Stimulated activated CD4-positive, alpha-beta T cell treated with anti-CD3 and anti-CD28 coated beads, Interleukin-15, amount 100 ng/mL, for 24 hours (primary cell): ENCODE results near the gene PTGES2.
"Not testable (repeated sequence)": the region's sequence is repeated elsewhere in the genome, so short reads cannot be mapped to it uniquely, and the experiment has no call there.

Source experiments
- DNase-seq: peaks from one replicate; pipeline ENCODE4 v3.0.0-alpha.2; 2020

Gene PTGES2

GRCh38 chr9:128136816-128137793, 9.6 kb upstream of the PTGES2 start:
- DNase-seq = no peak

GRCh38 chr9:128135561-128135960, 8.0 kb upstream of the PTGES2 start:
- not testable (repeated sequence) for DNase-seq

GRCh38 chr9:128132139-128132538, 4.6 kb upstream of the PTGES2 start:
- not testable (repeated sequence) for DNase-seq

- not testable (repeated sequence) for DNase-seq
Measured at GRCh38 chr9:128131346-128131745, 3.8 kb upstream of the PTGES2 start.

- DNase-seq = not testable (repeated sequence)
Measured at GRCh38 chr9:128130651-128131050, 3.1 kb upstream of the PTGES2 start.

- DNase-seq = peak; percentile 67
Measured at GRCh38 chr9:128129976-128130590, 2.6 kb upstream of the PTGES2 start.

GRCh38 chr9:128128836-128129590, 1.5 kb upstream of the PTGES2 start:
- DNase-seq = no peak

- DNase-seq = peak; percentile 85
Measured at GRCh38 chr9:128127990-128128835, 684 bp upstream of the PTGES2 start.

GRCh38 chr9:128125580-128126354, 1.8 kb downstream of the PTGES2 start:
- DNase-seq = no peak

GRCh38 chr9:128124873-128125579, 2.5 kb downstream of the PTGES2 start:
- DNase-seq = peak; percentile 54

GRCh38 chr9:128124451-128124850, 3.1 kb downstream of the PTGES2 start:
- no peak for DNase-seq

- no peak for DNase-seq
Measured at GRCh38 chr9:128123451-128124080, 4.0 kb downstream of the PTGES2 start.

- DNase-seq = no peak
Measured at GRCh38 chr9:128122809-128123175, 4.7 kb downstream of the PTGES2 start.

- no peak for DNase-seq
Measured at GRCh38 chr9:128121924-128122808, 5.4 kb downstream of the PTGES2 start.

- no peak for DNase-seq
Measured at GRCh38 chr9:128121466-128121810, 6.1 kb downstream of the PTGES2 start.

- no peak for DNase-seq
Measured at GRCh38 chr9:128120741-128121465, 6.6 kb downstream of the PTGES2 start.

GRCh38 chr9:128120061-128120740, 7.3 kb downstream of the PTGES2 start:
- no peak for DNase-seq
